HG03196 (cell line): ENCODE results near the gene USHBP1.
"Not testable (repeated sequence)": the region's sequence is repeated elsewhere in the genome, so short reads cannot be mapped to it uniquely, and the experiment has no call there.

Source experiments
- ATAC-seq: cut with Tn5 transposase; IDR thresholded peaks from one replicate; pipeline ENCODE4 v1.9.1; 2021; ENCODE audit not compliant: unreplicated experiment

Gene USHBP1

DNA sequence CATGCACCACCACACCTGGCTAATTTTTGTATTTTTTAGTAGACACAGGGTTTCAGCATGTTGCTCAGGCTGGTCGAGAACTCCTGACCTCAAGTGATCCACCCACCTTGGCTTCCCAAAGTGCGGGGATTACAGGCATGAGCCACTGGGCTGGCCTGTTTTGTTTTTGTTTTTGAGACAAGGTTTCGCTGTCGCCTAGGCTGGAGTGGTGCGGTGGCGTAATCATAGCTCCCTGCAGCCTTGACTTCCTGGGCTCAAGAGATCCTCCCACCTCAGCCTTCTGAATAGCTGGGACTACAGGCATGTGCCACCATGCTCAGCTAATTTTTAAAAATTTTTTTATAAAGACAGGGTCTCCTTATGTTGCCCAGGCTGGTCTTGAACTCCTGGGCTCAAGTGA, 31.0 kb upstream of the USHBP1 start:
- ATAC-seq: not testable (repeated sequence)

DNA sequence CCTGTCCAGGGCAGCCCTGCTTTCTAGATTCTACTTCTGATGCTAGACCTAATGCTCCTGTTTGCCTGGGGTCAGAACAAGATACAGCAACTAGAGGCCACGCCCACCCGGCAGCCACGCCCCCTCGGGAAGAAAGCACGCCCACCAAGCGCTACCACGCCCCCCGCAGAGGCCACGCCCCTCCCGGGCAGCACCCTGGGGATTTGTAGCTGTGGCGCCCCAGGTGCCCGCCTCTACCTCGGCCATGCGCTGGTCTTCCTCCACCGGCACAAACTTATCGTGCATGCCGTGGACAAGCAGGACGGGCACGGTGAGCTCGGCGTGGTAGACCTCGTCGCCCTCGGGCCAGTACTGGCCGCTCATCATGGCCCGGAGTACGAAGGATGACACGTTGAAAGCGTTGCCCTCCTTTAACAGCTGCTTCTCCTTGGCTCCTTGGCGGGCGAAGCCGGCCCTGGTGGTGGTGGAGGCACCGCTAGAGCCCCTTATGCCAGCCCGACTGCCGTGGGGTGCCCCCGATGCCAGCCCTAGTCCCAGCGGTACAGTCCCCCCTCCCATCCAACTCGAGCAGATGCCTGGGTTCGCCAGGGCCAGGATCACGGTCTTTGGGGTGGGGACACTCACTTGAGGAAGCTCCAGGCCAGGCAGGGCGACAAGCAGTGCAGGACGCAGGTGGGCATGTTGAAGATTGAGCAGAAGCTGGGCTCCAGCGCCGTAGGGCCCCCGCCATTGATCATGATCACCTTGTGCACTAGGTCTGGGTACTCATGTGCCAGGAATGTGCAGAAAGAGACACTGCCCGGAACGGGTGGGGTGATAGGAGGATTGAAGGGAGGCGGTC, 29.7 kb upstream of the USHBP1 start:
- no peak for ATAC-seq

DNA sequence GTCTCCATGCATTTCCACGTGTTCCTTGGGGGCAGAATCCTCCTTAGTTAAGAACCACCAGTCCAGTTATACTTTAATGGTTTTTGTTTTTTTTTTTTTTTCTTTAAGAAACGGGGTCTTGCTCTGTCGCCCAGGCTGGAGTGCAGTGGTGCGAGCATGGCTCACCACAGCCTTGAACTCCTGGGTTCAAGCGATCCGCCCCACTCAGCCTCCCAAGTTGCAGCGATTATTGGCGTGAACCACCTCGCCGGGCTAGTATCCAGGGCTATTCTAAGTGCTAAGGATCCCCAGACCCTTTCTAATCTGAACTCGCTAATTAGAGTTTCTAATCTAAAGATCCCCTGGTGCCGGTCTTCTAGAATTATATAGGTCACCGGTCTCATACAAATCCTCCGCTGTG, 29.1 kb upstream of the USHBP1 start:
- ATAC-seq: no peak

DNA sequence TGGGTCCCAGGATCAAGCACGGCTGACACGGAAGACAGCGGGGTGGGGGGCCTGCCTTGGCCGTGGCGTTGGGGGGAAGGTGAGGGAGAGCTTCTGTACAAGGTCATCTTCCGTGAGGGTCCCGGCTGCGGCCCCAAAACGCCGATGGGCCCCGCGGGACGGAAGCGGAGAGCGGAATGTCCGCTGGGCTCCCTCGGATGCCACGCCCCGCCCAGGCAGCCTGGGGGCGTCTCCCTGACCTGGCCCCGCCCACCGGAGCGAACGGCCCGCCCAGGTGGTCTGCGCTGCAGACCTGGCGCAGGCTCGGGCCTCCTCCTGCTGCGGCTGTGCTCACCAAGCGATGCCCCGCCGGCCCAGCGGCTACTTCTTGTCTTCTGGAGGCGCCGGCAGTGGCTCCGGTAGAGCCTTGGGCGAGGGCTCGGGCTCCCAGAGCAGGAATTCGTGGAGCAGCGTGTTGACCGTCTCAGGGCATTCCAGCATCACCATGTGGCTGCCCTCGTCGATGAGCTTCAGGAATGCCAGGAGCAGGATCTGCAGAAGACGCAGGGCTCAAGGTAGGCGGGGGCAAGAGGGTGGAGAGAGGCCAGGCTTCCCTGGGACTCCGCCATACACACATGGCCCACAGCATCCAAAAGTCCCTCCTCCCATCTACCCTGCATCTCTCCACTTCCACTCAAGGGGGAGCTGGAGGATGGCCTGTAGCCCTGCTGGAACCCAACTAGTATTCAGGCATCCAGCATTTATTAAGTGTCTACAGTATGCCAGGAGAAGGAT, 27.9 kb upstream of the USHBP1 start:
- ATAC-seq: peak; percentile 76

DNA sequence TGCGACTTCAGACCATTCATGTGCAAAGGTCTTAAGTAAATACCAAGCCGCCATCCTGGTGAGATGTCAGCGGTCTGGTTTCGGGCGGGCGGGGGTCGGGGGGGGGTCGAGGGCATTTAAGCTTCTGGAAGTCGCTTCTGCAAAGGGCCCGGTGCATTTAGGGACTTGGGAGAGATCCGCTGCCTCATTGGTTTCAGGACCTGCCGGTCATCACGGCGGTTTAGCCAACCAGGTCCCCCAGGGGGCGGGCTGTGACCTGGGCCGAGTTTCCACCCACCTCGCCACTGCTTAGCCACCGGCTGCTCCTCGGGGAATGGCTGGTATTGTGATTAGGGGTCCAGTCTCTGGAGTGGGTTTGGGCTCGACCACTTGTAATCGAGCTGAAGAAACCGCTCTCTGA, 24.9 kb upstream of the USHBP1 start:
- no peak for ATAC-seq

DNA sequence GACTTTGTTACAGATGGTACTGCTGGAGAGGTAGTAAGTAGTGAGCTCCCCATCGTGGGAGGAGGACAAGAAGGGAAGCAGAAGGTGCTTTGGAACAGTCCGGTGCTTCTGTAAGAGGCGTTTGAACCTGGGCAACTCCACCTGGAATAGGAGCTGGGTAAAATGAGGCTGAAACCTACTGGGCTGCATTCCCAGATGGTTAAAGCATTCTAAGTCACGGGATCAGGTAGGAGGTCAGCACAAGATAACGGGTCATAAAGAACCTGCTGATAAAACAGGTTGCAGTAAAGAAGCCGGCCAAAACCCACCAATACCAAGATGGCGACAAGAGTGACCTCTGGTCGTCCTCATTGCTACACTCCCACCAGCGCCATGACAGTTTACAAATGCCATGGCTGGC, 22.2 kb upstream of the USHBP1 start:
- ATAC-seq: no peak

DNA sequence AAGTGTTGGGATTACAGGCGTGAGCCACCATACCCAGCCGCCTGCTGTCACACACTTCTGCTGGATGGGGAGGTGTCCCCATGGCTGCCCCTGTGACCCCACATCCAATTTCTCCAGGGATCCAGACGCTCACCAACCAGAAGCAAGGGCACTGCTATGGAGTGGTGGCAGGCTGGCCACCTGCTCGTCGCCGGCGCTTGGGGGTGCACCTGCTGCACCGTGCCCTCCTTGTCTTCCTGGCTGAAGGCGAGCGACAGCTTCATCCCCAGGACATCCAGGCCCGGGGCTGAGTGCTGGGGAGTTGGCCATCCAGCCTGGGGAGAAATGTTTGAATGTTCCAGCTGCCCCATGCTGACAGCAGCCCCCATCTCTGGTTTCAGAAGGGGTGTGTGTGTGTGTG, 21.7 kb upstream of the USHBP1 start:
- no peak for ATAC-seq

DNA sequence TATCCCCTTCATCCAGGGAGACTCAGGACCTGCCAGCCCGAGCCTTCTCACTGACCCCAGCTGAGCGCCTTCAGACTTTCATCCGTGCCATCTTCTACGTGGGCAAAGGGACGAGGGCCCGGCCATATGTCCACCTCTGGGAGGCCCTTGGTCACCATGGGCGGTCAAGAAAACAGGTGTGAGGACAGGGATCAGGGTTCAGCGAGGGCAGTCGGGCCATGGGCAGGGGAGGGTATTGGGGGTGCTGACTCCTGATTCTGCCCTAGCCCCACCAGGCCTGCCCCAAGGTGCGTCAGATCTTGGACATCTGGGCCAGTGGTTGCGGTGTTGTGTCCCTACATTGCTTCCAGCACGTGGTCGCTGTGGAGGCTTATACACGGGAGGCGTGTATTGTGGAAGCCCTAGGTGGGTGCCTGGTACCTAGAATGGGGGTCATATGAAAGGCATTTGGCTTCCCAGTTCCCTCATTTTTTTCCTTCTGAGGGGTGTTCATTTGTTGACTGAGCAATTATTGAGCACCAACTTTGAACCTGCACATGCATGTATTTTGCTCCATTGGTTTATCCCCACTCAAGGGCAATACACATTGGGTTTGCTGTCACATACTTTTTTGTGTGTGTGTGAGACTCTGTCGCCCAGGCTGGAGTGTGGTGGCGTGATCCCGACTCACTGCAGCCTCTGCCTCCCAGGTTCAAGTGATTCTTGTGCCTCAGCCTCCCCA, 21.0 kb upstream of the USHBP1 start:
- no peak for ATAC-seq

DNA sequence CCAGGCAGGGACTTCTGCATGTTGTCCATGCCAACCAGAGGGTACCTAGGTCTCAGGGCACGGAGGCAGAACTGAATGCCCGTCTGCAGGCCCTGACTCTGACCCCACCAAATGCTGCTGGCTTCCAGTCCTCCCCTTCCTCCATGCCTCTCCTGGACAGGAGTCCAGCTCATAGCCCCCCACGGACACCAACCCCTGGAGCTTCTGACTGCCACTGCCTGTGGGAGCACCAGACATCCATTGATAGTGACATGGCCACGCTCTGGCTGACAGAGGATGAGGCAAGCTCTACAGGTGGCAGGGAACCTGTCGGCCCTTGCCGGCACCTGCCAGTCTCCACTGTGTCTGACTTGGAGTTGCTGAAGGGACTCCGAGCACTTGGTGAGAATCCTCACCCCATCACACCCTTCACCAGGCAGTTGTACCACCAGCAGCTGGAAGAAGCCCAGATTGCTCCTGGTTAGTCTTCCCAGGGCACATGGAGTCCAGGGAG, 19.0 kb upstream of the USHBP1 start:
- no peak for ATAC-seq

DNA sequence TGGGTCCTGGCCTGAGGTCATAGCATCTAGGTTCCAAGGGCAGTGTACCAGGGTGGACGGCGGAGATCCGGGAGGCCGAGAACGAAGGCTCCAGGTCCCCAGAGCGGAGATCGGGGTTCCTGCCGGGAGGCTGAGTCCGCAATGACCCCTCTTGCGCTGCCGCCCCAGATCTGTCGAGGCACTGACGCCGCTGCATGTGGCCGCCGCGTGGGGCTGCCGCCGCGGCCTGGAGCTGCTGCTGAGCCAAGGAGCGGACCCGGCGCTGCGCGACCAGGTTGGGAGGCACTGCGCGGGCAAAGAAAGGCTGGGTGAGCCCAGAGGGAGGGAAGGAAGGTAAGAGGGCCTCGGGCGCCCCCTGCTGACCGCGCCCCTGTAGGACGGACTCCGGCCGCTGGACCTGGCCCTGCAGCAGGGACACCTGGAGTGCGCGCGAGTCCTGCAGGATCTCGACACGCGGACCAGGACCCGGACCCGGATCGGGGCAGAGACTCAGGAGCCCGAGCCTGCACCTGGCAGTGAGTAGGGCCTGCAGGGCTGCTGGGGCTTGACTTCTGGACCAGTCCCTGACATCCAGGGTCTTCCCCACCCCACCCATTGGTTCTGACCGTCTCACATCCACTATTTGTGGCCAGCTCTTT, 18.1 kb upstream of the USHBP1 start:
- peak; percentile 68 for ATAC-seq

DNA sequence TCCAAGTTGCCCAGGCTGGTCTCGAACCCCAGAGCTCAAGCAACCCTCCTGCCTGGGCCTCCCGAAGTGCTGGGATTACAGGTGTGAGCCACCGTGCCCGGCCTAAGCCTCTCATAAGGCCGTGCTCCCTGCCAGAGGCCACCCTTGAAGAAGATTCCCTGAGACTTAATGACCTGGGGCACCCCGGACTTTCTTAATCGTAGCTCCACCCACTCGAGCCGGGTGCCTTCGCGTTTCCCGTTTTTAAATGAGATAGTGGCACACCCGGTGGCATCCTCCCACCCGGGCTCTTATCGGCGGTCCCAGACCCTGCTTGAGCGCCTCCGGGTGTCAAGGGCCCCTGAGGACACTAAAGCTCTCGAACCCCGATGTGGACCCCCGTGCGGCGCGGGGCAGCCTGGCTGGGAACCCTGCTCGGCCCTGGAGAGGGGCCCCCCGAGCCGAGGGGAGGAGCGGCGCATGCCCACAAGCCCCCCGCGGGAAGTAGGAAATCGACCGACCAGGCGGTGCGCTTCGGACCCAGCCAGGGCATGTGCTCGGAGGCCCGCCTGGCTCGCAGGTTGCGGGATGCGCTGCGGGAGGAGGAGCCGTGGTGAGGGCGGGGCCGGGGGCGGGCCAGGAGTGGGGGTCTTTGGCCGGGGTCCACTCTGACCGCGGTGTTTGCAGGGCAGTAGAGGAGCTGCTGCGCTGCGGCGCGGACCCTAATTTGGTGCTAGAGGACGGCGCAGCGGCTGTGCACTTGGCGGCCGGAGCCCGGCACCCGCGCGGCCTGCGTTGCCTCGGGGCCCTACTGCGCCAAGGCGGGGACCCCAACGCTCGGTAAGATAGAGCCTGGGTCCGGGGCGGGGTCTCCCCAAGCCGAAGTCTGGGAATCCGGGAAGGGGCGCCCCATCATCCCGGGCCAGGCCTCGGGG, 17.1 kb upstream of the USHBP1 start, which contains the start of gene ANKLE1:
ANKLE1 (plus strand) TSS at position 511 of the 914 bp plus-strand sequence; CDS start at position 531, 20 bp downstream.
- no peak for ATAC-seq

DNA sequence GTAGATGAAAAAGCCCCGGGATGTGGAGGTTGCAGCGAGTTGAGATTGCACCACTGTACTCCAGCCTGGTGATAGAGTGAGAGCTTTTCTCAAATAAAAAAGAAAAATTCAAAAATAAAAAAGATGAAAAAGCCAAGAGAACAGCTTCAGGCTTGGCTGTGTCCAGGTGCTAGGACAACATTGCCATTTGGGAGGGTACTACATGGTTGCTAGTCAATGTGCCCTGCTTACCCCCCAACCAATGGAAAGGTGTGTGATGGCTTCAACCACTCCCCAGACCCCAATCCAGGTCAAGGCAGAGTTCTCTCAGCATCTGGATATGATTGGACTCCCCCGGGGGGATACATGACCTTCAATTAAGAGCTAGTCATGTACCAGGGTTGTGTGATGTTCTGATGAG, 14.9 kb upstream of the USHBP1 start:
- no peak for ATAC-seq

DNA sequence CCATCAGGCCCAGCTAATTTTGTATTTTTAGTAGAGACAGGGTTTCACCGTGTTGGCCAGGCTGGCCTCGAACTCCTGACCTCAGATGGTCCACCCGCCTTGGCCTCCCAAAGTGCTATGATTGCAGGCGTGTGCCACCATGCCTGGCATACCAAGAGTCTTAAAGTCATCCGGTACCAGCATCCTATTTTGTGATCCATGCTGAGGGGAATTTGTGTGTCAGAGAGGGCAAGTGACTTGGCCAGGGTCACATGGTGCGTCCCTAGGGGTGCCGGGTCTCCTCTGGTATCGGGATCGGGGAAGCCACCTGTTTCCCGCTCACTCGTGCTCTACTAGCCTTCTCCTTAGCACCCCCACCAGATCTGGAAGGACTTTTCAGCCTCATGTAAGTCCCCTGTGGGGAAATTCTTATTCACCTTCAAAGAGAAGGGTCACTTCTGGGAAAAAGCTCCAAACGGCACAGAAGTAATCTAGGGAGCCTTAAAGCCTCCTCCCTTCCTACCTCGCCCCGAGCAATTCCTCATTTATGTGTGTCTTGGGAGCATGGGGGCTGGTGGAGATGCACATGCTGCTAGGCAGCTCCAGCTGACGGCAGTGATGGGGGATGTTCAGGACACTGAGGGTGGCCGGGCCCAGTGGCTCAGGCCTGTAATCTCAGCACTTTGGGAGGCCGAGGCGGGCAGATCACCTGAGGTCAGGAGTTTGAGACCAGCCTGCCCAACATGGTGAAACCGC, 11.1 kb upstream of the USHBP1 start:
- no peak for ATAC-seq

DNA sequence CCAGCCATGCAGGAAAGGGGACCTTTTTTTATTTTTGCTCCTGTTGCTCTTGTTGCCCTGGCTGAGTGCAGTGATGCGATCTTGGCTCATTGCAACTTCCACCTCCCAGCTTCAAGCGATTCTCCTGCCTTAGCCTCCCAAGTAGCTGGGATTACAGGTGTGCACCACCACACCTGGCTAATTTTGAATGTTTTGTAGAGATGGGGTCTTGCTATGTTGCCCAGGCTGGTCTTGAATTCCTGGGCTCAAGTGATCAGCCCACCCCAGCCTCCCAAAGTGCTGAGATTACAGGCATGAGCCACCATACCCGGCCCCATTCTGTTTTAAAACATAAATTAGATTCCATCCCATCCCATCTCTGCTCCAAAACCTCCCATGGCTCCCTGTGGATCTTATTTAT, 10.3 kb upstream of the USHBP1 start:
- ATAC-seq: not testable (repeated sequence)

DNA sequence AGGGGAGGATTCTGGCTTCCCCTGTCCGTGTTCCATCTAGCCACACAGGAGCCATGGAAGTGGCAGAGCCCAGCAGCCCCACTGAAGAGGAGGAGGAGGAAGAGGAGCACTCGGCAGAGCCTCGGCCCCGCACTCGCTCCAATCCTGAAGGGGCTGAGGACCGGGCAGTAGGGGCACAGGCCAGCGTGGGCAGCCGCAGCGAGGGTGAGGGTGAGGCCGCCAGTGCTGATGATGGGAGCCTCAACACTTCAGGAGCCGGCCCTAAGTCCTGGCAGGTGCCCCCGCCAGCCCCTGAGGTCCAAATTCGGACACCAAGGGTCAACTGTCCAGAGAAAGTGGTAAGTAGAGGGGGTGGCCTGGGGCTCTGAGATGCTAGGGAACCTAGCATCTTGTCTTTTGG, 4.2 kb upstream of the USHBP1 start:
- ATAC-seq: no peak

DNA sequence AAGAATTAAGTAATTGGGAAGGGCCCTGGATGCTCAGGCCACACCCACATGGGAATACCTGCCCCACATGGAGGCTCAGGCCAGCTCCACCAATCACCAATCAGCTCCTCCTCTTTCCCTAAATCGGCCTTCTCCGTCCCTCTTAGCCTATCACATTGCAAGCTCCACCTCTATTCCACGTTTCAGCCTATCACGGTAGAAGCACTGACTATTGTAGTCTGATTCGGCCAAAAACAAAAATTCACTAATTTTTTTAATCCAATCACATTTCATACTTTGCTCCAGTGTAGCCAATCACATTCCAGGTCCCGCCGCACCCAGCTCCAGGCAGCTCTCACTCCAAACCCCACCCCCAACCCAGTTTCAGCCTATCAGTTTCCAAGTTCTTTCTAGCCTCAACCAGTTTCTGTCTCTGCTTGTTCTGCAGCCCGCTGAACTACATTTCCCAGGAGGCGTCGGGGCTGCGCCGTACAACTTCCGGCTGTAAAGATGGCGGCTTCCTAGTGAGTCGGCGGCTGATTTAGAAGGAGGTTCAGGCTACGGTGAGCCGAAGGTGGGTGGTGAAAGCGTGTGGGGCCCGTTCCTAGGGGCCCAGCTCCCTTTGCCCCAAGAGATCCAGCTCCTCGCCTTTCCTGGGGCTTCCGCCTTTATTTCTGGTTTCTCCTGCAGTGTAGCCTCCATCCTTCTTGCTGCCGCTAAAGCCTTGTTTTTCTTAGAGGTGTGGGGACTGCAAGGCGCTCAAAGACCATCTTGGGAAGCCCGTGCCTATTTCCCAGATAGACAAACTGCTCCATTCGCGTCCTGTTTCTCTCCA, 2.6 kb upstream of the USHBP1 start, which contains the start of gene BABAM1:
BABAM1 (plus strand) TSS at position 469 of the 814 bp plus-strand sequence. CDS start 1,364 bp downstream, outside the sequence.
- ATAC-seq: peak; percentile 89

DNA sequence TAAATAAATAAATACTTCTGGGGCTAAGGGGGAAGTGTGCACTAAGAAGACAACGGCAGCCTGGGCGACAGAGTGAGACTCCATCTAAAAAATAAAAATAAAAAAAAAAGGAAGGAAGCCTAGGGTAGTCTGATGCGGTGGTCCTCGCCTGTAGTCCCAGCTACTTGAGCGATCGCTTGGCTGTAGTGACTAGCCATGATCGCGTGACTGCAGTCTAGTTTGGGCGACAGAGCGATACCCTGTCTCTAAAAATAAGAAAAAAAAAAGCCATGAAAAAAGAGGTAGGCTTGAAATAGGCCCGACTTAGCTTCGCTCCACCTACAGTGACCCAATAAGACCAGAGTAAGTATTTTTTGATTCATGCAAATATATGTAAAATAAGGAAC, 2.0 kb upstream of the USHBP1 start:
- ATAC-seq: peak; percentile 16

DNA sequence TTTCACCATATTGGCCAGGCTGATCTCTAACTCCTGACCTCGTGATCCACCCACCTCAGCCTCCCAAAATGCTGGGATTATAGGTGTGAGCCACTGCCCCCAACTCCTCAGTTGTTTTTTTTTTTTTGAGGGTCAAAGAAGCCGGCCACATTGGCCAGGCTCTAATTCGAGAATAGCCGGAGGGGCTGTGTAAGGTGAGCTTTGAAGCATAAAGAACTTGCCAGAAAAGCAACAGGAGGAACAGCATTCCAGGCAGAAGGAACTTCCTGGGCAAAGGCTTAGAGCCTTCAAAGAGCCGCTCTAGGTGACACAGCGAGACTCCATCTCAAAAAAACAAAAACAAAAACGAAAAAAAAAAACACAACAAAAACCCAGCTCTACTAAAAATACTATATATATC, 1.5 kb upstream of the USHBP1 start:
- no peak for ATAC-seq
